PC-9 (cell line): Measurements from ENCODE around the gene IP6K3.

Experiments used
- EZH2 ChIP-seq: fragments of 200-600 bp; sonication (generic); IDR thresholded peaks from 2 replicates; pipeline ENCODE4 v1.8.0; 2017; ENCODE audit warnings: antibody characterized with exemption, low read depth
- TF ChIP-seq, protein P1 (sequence below): fragments of 200-600 bp; sonication (generic); conservative IDR thresholded peaks from 2 replicates; pipeline ENCODE4 v1.6.1; 2017; ENCODE audit warnings: mixed run types, antibody characterized with exemption, mild to moderate bottlenecking, moderate library complexity

DNA sequence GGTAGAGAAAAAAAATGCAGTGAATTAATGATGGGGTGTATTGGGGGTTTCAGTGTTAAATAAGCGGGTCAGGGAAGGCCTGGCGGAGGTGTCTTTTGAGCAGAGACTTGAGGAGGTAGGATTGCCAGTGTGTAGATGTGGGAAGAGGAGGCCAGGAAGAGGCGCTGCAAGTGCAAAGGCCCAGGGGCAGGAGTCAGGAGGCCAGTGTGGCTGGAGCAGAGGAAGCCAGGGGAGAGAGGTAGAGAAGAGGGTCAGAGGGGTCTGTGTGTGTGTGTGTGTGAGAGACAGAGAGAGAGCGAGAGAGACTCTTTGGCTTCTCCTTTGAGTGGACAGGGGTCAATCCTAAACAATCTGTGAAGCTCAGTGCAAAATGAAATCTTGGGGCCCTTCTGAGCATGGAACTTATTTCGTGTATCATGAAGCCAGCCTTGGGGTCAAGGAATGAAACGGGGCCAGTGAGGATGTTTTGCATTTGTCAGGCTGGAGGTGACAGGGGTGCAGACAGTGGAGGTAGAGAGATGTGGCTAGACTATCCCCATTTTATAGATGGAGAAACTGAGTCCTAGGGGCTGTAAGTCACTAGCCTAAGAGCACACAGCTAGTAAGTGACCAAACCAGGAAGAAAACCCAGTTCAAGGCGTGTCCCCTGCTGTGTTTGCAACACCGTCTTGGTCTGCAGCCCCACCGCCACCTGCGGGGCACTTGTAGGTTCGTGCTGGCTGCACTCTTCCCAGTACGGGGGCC lies 9.7 kb upstream of the IP6K3 start:
- TF ChIP-seq, protein P1, sequence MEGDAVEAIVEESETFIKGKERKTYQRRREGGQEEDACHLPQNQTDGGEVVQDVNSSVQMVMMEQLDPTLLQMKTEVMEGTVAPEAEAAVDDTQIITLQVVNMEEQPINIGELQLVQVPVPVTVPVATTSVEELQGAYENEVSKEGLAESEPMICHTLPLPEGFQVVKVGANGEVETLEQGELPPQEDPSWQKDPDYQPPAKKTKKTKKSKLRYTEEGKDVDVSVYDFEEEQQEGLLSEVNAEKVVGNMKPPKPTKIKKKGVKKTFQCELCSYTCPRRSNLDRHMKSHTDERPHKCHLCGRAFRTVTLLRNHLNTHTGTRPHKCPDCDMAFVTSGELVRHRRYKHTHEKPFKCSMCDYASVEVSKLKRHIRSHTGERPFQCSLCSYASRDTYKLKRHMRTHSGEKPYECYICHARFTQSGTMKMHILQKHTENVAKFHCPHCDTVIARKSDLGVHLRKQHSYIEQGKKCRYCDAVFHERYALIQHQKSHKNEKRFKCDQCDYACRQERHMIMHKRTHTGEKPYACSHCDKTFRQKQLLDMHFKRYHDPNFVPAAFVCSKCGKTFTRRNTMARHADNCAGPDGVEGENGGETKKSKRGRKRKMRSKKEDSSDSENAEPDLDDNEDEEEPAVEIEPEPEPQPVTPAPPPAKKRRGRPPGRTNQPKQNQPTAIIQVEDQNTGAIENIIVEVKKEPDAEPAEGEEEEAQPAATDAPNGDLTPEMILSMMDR, result no peak
- no peak for TF ChIP-seq EZH2
